Activated T-cell treated with anti-CD3 and anti-CD28 coated beads, Interleukin-2, amount 50 U/mL, for 4 hours (primary cell): ENCODE data around the gene DHRS4L2. TPM values are rescaled to one million over a fixed set of nuclear protein-coding genes. Genes with fewer than 3 reads are reported as not detected.
"Not testable (repeated sequence)": the region's sequence is repeated elsewhere in the genome, so short reads cannot be mapped to it uniquely, and the experiment has no call there.

ENCODE experiments used
- ATAC-seq, 2 donors: fragments of 200-7000 bp; cut with Tn5 transposase; one replicate each; pipeline ENCODE4 v1.10.0; 2021
- DNase-seq: peaks from one replicate; pipeline ENCODE4 v3.0.0-alpha.2; 2020
- H3K27me3 Mint-ChIP-seq: one replicate; pipeline ENCODE4 v1.8.0; 2021; ENCODE audit warnings: low read depth, mixed read lengths
- H3K36me3 Mint-ChIP-seq: one replicate; pipeline ENCODE4 v1.8.0; 2022; ENCODE audit warnings: mixed read lengths; ENCODE audit not compliant: insufficient read depth
- H3K4me1 Mint-ChIP-seq: one replicate; pipeline ENCODE4 v1.8.0; 2021; ENCODE audit warnings: low read depth, mixed read lengths
- H3K4me3 Mint-ChIP-seq: one replicate; pipeline ENCODE4 v1.8.0; 2021; ENCODE audit warnings: mild to moderate bottlenecking, moderate library complexity, mixed read lengths
- H3K9me3 Mint-ChIP-seq: one replicate; pipeline ENCODE4 v1.8.0; 2021; ENCODE audit warnings: mixed read lengths
- total RNA-seq, 3 donors: library from RNA; stranded (reverse); gene quantifications; one replicate each; pipeline ENCODE4 v1.2.1, GENCODE V29; 2021

DHRS4L2 gene
- total RNA-seq, 3 donors from 2014 or later, result 10.8 to 15.9 (median 12.5) TPM

- not testable (repeated sequence) for H3K4me3 Mint-ChIP-seq, H3K36me3 Mint-ChIP-seq, DNase-seq, H3K4me1 Mint-ChIP-seq, H3K27me3 Mint-ChIP-seq, H3K9me3 Mint-ChIP-seq
- peak; percentile 30 to 35 for ATAC-seq
These were observed 31.2 kb downstream of the DHRS4L2 start for GRCh38 chr14:24019944-24020343.

GRCh38 chr14:24020520-24020919 lies 31.8 kb downstream of the DHRS4L2 start:
- not testable (repeated sequence) for ATAC-seq, H3K9me3 Mint-ChIP-seq, H3K4me3 Mint-ChIP-seq, H3K36me3 Mint-ChIP-seq, H3K4me1 Mint-ChIP-seq, H3K27me3 Mint-ChIP-seq, DNase-seq

GRCh38 chr14:24024939-24025418 lies 36.2 kb downstream of the DHRS4L2 start:
- not testable (repeated sequence) for H3K36me3 Mint-ChIP-seq, H3K9me3 Mint-ChIP-seq

GRCh38 chr14:24029687-24030086 lies 41.0 kb downstream of the DHRS4L2 start:
- H3K36me3 Mint-ChIP-seq, ATAC-seq, DNase-seq, H3K4me1 Mint-ChIP-seq, H3K4me3 Mint-ChIP-seq, H3K27me3 Mint-ChIP-seq: not testable (repeated sequence)
- peaks cover 14% of the 10 kb centered on the region for H3K9me3 Mint-ChIP-seq

More at GRCh38 chr14:24024939-24025418, 36.2 kb downstream of the DHRS4L2 start:
- not testable (repeated sequence) for H3K27me3 Mint-ChIP-seq, ATAC-seq, H3K4me1 Mint-ChIP-seq, DNase-seq, H3K4me3 Mint-ChIP-seq

- peaks cover 14% of the 10 kb centered on the region for H3K9me3 Mint-ChIP-seq
- not testable (repeated sequence) for DNase-seq, H3K36me3 Mint-ChIP-seq, H3K27me3 Mint-ChIP-seq, H3K4me1 Mint-ChIP-seq, H3K4me3 Mint-ChIP-seq, ATAC-seq
These were observed 42.6 kb downstream of the DHRS4L2 start for GRCh38 chr14:24031331-24031730.

- no peak for ATAC-seq
- peaks cover 10% of the 10 kb centered on the region for H3K4me1 Mint-ChIP-seq
- no peak overlapping the region for H3K4me3 Mint-ChIP-seq
- H3K9me3 Mint-ChIP-seq, result peaks cover 14% of the 10 kb centered on the region
- DNase-seq, result no peak
- no peaks in the 10 kb centered on the region for H3K27me3 Mint-ChIP-seq
- no peaks in the 10 kb centered on the region for H3K36me3 Mint-ChIP-seq
These were observed 44.1 kb downstream of the DHRS4L2 start for GRCh38 chr14:24032727-24033418.

GRCh38 chr14:24035769-24036168 lies 47.0 kb downstream of the DHRS4L2 start:
- Mint-ChIP-seq H3K9me3 (peaks cover 14% of the 10 kb centered on the region), H3K4me1 (peaks cover 10% of the 10 kb centered on the region), H3K4me3 (peak overlapping the region; percentile 90)
- not testable (repeated sequence) for H3K36me3 Mint-ChIP-seq, H3K27me3 Mint-ChIP-seq, DNase-seq
- peak; percentile 7 to 11 for ATAC-seq

- peaks cover 10% of the 10 kb centered on the region for H3K9me3 Mint-ChIP-seq
- H3K4me3 Mint-ChIP-seq, result peak overlapping the region; percentile 90
- H3K4me1 Mint-ChIP-seq, result peaks cover 10% of the 10 kb centered on the region
- DNase-seq (peak; percentile 59), ATAC-seq (peak; percentile 91 to 92)
- no peaks in the 10 kb centered on the region for H3K27me3 Mint-ChIP-seq
- no peaks in the 10 kb centered on the region for H3K36me3 Mint-ChIP-seq
These were observed 47.6 kb downstream of the DHRS4L2 start for GRCh38 chr14:24036169-24036962.

- peak overlapping the region; percentile 90 for H3K4me3 Mint-ChIP-seq
- not testable (repeated sequence) for DNase-seq, ATAC-seq, H3K27me3 Mint-ChIP-seq, H3K9me3 Mint-ChIP-seq, H3K36me3 Mint-ChIP-seq
- peaks cover 10% of the 10 kb centered on the region for H3K4me1 Mint-ChIP-seq
These were observed 48.4 kb downstream of the DHRS4L2 start for GRCh38 chr14:24036963-24037657.

GRCh38 chr14:24037658-24038037 lies 48.9 kb downstream of the DHRS4L2 start:
- H3K27me3 Mint-ChIP-seq, result peaks cover 2% of the 10 kb centered on the region
- no peaks in the 10 kb centered on the region for H3K36me3 Mint-ChIP-seq
- no peak for DNase-seq
- ATAC-seq, result no peak
- H3K4me1 Mint-ChIP-seq, result peaks cover 10% of the 10 kb centered on the region
- H3K9me3 Mint-ChIP-seq, result peaks cover 1% of the 10 kb centered on the region
- H3K4me3 Mint-ChIP-seq, result no peak overlapping the region

GRCh38 chr14:24038686-24039085 lies 50.0 kb downstream of the DHRS4L2 start:
- H3K4me1 Mint-ChIP-seq, result peaks cover 10% of the 10 kb centered on the region
- no peaks in the 10 kb centered on the region for H3K36me3 Mint-ChIP-seq
- DNase-seq (no peak), ATAC-seq (no peak)
- H3K9me3 Mint-ChIP-seq, result no peaks in the 10 kb centered on the region
- peaks cover 2% of the 10 kb centered on the region for H3K27me3 Mint-ChIP-seq
- H3K4me3 Mint-ChIP-seq, result no peak overlapping the region

- DNase-seq, result no peak
- Mint-ChIP-seq H3K27me3 (peaks cover 2% of the 10 kb centered on the region), H3K4me1 (peaks cover 10% of the 10 kb centered on the region), H3K36me3 (no peaks in the 10 kb centered on the region), H3K4me3 (no peak overlapping the region), H3K9me3 (no peaks in the 10 kb centered on the region)
- ATAC-seq, result no peak
These were observed 52.0 kb downstream of the DHRS4L2 start for GRCh38 chr14:24040692-24041091.

- no peaks in the 10 kb centered on the region for H3K36me3 Mint-ChIP-seq
- H3K27me3 Mint-ChIP-seq, result peaks cover 5% of the 10 kb centered on the region
- no peak overlapping the region for H3K4me3 Mint-ChIP-seq
- H3K4me1 Mint-ChIP-seq, result no peaks in the 10 kb centered on the region
- H3K9me3 Mint-ChIP-seq, result no peaks in the 10 kb centered on the region
- ATAC-seq (no peak), DNase-seq (no peak)
These were observed 54.0 kb downstream of the DHRS4L2 start for GRCh38 chr14:24042746-24043145.

- not testable (repeated sequence) for H3K4me3 Mint-ChIP-seq, DNase-seq, H3K36me3 Mint-ChIP-seq, ATAC-seq, H3K9me3 Mint-ChIP-seq
- Mint-ChIP-seq H3K27me3 (peaks cover 11% of the 10 kb centered on the region), H3K4me1 (peaks cover 21% of the 10 kb centered on the region)
These were observed 60.3 kb downstream of the DHRS4L2 start for GRCh38 chr14:24049002-24049401.
